Measurements from ENCODE around the gene SREBF1.

The SREBF1 gene

DNA sequence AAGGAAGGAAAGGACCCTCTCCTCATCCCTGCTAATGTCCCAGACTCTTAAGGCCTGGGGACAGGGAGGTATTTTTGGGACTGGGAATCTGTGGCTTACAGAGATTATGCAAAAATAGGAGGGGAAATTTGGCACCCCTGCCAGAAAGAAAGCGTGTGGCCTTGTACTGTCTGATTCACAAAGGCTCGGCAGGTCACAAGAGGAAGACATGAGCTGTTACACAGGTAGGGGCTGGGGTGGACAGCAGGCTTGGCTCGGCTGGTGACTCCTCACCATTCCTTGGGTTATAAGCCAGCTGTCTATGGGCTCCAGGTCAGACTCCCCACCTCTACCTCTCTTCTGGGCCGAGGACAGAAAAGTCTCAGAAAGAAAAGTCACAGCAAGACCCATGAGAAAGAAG lies 20.7 kb upstream of the SREBF1 start:
- no peak for DNase-seq (ENCODE audit: low spot score)

DNA sequence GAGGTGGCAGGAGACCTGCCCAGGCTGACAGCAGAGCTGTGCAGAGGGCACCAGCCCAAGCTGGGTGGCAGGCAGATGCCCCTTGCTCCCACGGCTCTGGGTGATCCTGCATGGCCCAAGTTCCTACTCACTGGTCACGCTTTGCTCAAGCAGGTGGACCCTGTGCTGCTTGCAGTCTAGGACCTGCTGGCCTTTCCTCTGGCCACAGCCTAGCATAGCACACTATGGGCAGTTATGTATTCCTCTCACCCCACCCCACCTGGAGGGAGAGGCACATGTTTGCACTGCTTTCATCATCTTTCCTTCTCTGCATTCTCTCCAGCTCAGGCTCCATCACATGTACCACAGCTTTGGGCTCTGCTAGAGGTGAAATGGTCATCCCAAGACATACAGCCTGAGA lies 19.6 kb upstream of the SREBF1 start:
- no peak for DNase-seq (ENCODE audit: low spot score)

DNA sequence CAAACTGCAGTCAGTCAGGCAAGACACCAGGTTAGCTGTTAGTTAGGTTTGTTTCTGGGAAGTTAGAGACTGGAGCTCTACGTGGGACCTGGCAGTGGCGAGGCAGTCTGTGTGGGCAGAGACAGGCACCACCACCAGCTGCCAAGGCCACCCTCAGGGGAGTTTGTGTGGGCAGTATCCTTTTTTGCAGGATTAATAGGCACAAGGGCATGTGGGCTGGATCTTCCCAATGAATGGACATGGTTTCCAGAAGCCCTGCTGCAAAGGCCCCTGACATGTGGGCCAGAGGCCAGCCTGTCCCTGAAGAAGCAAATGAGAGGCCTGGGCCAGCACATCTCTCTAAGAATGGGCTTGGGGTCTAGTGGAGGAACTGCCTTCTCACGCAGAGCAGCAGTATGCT lies 19.2 kb upstream of the SREBF1 start:
- no peak for DNase-seq (ENCODE audit: low spot score)

DNA sequence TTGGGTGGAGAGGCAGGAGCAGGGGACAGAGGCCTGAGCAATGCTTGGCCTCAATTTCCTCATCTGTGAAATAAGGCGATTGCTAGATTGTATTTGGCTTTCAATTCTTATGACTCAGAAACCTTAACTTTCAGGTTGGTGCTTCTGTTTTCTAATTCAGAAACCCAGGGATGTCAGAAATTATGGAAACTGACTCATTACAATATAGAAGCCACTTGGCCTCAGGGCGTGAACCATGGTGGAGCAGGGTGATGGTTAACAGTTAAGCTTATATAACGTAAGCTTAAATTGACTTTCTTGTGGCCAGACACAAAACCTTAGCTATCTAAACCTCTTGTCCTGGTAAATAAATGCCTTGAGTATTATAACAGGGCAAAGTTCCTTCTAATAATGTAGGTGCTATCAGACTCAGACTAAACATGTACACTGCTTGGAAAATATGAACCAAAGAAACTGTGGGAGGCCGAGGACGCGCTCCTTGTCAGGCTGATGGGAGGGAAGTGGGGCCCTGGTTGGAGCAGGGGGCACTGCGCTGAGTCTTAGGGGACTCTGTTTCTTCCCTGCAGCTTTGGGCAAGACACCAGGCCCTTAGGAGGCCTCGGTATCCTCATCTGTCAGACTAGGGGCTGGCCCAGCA lies 17.1 kb upstream of the SREBF1 start:
- DNase-seq (ENCODE audit: low spot score): peak; percentile 92

DNA sequence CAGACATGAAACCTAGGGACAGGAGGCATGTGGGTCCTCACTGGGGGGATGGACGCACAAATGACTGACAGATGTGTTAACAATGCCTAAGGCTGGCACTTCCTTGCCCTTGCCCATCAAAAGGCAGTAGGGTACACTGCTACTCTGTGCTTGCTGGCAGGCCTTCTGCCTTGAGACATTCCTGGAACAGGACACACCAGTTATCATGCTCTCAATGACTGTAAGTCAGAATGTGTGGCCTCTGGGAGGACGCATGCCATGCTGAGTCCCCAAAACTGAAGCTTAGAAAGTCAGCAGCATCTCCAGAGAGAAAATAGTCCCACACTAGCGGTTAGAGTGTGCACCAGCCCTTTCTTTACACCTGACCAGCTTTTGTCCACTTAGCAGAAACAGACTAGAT lies 16.1 kb upstream of the SREBF1 start:
- DNase-seq (ENCODE audit: low spot score): peak; percentile 47

DNA sequence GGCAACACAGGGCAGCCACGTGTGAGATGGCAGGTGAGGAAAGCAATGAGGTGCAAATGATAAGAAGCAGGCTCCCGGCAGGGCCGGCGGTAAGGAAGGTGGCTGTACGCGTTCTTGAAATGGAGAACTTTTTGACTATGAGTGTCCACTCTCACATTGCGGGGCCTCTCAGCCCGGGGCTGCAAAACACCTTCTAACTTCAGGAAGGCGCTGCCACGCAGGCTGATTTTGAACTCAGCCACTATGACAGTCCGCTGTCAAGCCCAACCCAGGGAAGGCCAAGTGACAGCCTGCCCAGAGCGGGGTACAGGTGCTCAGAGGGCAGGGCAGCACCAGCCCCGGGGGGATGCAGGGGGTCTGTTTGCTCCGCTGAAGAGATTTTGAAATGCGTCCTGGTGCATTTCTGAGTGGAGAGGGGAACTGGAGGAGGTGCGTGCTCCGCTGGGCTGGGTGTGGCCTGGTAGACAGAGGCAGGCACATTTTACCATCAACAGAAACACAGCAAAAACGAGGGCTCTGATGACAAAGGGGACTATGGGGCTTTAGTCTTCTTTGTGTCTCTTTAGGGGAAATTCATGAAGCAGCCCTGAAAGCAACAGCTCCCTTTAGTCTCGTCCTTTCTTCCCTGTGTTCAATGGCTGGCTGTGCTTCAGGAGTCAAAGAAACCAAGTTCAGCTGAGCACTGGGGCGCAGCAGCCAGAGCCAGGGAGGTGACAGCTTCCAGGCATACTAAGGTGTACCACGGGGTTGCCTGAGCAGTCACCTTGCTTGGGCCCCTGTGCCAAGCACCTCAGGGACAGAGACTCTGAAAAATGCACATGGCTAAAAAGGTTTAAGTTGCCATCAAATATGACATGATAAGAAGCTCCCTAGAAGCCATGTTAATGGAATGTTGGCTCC lies 14.6 kb upstream of the SREBF1 start:
- DNase-seq (ENCODE audit: low spot score): no peak

DNA sequence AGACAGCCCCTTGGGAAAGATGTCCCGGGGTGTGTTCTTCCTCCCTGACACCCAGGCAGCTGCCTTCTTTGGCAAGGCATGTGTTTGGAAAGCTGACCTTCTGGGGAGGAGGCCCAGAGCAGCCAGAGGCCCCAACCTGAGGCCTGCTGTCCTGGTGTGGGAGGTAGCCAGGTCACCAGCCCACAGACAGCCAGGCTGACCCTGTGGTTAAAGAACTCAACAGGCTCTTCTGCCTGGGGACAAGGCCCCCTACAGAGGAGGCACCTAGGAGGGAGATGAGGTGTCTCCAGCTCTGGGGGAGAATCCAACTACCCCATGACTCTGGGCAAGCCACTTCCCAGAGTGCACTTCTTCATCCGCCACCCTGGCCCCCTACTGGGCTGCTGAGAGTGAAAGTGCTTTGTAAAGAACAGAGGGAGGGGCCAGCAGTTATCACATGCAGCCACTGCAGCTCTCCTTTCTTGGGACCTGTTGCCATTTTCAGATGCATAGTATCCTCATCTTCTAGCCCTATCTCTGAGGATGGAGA lies 13.1 kb upstream of the SREBF1 start:
- DNase-seq (ENCODE audit: low spot score): peak; percentile 85

DNA sequence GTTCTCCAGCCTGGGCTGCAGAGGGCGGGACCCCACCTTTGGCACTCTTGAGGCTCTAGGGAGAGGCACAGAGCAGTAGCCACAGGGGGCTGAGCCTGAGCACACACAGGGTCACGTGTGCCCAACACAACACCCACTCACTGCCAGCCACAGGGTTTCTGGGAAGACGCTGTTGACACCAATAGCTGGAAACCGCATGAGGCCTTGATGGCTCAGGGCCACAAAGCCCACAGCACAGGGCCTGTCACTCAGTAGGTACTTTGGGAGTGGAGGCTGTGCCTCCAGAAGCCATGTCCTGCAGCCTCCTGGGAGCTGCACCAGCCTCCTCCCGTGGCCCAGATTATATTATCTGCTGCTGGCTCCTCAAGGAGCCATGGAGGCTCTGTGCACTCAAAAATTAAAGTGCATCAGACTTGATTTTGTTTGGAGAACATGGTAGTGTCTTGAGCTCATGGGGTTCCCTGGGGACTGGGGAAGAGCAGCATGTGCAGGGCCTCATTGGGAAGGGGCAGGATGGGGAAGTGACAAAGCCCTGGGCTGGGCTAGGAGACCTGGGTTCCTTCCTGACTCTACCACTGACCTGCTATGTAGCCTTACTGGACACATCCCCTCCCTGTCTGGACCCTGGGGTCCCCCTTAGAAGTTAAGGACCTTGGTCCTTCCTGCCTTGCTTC lies 12.5 kb upstream of the SREBF1 start:
- peak; percentile 96 for DNase-seq (ENCODE audit: low spot score)

DNA sequence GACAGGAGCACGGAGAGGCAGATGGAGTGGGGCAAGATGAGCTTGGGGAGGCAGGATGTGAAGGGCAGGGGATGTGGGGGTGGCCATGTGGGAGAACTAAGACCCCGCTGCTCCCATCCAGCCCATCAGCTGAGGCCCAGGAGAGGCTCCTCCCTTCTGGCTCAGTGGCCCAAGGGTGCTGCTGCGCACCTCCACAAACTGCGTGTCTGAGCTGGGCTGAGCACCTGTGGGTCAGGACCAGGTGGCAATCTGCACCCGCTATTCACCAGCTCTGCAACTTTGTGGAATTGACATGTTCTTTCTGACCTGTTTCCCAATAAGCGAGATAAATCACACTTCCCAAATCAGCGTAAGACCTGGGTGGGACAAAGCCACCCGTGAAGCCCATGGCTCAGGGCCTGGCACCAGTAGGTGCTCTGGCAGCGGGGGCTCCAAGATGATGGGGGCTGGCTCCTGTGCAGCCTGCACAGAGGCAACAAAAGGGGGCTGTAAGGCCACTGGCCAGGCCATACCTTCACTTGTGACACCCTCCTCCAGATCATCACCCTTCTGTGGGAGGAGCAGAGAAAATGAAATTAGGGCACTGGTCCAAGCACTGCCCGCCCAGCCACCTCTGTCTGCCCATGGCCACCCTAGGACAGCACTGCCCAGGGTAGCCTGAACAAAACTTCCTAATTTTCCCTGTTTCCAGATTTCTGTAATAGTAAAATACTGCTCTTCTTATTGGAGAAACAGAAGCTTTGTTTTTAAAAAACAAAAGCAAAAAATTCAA lies 11.7 kb upstream of the SREBF1 start:
- no peak for DNase-seq (ENCODE audit: low spot score)

DNA sequence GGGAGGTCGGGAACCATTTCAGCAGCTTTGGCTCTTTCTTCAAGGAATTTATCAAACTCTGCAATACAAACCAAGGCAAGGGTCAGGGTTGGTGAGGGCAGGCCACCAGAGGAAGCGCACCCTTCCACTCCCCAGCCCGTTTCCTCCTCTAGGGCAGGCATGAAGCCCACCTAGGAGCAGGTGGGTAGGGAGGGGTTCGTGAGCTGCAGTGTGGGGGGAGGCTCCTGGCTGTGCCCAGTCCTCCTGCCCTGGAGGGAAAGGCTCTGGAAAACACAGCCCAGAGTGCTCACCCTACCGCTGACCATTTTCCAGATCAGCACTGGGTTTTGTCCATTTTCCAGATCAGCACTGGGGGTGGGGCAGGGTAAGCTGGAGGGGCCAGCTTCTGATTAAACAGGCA lies 10.9 kb upstream of the SREBF1 start:
- no peak for DNase-seq (ENCODE audit: low spot score)

DNA sequence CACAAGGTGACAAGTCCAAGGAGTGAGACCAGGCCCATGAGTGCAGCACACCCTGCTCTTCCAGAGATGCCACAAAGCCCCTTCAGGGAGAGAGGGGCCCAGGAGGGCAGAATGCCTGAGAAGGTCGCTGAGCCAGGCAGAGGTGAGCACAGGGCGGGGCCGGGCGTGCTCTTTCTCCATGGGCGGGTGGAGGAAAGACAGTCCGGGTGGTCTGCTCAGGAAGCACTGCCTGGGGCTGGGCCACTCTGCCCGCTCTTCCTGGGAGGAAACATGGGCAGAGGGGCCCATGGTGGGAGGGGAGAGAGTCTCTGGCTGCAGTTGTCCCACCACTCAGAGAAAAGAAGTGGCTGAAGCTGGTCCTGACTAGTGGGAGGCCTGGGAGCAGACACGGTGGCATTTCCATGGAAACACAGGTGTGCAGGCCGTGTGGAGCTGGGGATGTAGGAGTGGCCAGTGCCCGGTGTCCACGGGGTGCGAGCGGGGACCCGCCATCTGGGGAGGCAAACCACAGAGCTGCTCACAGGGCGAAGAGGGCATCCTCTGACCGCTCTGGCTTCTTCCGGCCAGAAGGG lies 10.4 kb upstream of the SREBF1 start:
- no peak for DNase-seq (ENCODE audit: low spot score)

DNA sequence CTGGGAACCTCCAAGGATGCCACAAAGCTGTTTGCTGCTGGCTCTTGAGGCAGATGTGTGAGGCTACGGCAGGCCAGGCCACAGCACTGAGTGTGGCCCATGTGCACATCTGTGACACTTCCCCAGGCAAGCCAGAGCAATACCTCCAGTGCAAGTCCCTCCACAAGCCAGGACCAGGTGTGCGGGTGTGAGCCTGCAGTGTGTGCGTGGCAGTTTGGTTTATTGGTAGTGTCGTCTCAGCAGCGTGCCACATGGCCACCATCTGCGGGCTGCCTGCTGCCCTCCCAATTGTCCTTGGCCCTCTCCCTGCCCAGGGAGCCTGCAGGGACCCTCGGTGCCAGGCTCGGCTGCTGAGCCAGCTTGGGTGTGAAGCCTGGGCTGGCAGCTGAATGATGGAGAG lies 9.9 kb upstream of the SREBF1 start:
- no peak for DNase-seq (ENCODE audit: low spot score)

DNA sequence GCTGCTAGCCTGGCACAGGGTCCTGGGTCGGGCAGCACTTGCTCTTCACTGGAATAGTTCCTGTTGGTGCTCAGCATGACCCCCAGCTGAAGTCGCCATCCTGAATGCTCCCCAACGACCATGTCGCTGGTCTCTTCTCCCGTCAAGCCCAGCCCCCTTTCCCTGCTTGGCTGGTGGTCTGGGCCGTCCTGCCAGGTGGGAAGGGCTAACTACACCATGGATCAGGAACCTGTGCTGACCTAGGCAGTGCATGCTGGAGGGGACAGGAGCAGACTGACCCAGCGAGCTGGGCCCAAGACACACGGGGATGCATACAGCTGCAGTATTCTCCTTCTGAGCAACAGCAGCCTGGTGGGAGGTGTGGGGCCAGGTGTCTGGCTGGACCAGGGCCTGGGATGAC lies 9.2 kb upstream of the SREBF1 start:
- no peak for DNase-seq (ENCODE audit: low spot score)

DNA sequence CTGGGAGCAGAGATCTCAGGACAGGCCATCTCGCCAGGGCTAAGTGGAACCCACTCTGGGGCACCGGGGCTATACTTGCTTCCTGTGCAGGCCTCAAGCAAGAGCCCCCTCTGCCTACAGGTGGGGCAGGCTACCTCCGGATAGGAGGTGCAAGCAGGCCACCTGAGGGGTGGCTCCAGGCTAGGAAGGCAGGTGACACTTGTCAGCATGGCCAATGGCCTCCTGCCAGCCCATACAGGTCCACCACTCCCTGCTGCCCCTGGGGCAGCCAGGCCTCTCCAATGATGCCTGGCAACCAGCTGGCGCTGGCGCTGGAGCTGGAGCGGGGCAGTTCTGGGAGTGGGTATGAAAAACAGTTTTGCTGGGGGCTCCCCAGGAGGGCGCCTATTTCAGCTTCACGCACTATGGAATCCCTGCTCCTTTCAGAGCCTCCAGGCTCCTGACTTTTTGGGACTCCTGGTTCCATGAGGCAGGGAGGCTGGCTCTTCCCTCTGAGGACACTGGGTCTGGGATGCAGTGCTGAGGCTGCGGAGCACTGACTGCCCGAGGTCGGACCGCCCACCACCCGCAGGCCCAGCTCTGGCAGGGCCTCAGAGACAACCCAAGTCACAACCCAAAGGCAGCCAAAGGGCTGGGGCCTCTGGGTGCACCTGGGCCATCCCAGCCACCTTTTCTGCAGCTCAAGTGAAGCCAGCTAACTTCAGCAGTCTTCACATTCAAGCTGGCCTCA lies 8.4 kb upstream of the SREBF1 start:
- DNase-seq (ENCODE audit: low spot score): no peak

DNA sequence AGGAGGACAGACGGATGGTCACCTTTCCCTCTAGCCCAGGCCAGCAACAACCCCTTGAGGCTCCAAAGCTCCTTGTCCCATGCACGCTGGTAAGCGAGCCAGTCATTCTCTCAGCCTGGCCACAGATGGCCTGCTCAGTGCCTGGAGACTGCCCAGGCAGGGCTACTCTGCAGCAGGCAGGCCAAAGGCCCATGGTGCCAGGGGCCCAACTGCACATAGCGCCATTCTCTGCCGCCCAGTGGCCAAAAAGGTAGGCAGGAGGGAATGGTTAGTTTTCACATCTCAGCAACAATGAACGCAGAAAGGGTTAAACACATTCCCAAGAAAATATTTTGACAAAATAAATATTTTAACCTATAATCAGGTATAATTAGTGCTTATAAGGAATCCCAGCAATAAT lies 7.7 kb upstream of the SREBF1 start:
- DNase-seq (ENCODE audit: low spot score): no peak

DNA sequence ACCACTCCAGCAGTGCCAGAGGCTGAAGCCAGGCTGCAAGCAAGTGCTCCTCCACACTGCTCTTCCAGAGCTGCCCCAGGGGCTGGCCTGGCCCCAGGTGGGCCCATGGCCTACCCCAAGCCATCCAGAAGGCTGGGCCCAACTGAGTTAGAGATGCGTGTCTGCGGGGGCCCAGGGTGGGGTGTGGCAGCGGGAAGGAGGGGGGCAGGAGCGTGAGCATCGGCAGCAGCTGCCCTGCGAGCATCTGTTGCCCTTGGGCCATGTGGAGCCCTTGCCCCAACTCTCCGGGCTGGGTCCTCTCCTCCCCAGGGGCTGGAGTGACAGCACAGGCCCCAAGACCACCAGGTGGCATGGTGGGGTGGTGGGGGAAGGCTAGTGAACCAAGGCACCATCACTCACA lies 7.3 kb upstream of the SREBF1 start:
- DNase-seq (ENCODE audit: low spot score): no peak

DNA sequence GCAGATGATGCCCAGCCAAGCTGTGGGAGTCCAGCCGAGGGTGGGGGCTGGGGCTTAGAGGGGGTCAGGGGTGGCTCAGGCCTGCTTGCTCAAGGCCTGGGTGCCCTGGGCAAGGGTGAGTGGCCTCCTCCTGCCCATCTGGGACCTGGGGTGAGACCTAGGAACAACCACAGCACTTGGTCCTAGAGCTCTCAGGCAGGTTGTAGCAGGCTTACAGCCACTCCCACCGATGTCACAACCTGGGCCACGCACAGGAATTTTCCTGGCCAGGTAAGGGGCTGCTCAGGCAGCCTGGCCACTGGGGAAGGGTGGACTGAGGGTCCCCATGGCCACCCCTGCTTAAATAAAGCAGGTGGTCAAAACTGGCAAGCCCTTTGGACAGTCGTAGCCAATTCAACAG lies 6.3 kb upstream of the SREBF1 start:
- no peak for DNase-seq (ENCODE audit: low spot score)

DNA sequence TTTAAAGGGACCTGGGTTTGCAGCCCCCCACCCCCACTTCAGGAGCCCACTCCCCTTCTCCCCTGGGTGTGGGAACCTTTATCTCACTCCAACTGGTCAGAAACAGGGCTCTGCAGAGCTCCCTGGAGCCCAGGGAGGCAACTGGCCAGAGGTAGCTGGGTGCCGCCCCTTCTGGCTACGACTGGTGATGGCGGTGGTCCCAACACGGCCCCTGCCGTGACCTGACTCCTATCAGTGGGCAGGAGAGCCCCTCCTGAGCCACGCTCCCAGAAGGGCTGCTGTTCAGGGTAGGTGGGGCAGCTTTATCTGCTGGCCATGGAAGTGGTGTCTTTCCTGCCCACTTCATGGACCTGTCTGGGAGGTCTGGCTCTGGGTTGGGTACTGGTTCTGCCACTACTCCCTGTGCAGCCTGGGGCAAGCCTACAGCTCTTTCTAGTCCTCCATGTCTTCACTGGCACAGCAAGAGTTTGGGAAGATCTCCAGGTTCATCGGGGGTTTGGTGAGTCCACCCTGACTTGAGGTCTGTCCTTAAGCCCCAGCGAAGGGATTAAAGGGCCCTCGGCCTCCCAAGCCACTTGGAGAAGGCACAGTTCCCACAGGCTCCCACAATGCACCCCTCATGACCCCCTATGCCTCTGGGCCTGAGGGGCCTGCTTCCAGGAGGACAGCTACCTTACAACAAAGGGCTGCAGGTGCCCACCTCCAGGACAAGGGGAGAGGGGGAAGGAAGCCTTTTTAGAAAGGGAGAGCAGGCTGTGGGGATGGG lies 5.5 kb upstream of the SREBF1 start:
- no peak for DNase-seq (ENCODE audit: low spot score)

DNA sequence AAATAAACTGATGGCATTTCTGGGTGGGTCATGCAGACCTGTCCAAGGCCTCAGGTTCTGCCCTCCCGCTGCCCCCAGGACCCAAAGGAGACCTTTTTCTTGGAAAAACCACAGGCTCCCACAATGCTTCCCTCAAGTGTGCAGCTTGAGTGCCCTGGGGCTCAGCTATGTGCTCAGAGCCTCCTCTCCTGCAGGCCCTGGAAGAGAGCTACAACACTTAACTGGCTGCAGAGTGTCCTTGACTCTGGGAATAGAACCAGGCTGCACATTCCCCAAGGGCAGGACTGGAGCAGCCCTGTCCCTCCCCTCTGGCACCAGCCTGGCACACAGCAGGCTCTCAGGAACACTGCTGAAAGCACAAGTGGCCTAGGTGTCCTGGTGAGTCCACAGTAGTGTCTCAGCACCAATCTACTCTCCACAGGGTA lies 4.8 kb upstream of the SREBF1 start:
- DNase-seq (ENCODE audit: low spot score): no peak

Data from activated CD4-positive, alpha-beta T cell treated with anti-CD3 and anti-CD28 coated beads, Interleukin-2, Interleukin-4, amounts not matched to agents 100 ng/mL and 50 ng/mL, durations not matched to agents 16 hours and 8 hours (primary cell).